ENCODE results near the gene ITCH. TPM values are rescaled to one million over a fixed set of nuclear protein-coding genes. Genes with fewer than 3 reads are reported as not detected.

Gene ITCH
- total RNA-seq, 2 experiments from 2014 or later = 26.1 to 36.8 TPM

DNA sequence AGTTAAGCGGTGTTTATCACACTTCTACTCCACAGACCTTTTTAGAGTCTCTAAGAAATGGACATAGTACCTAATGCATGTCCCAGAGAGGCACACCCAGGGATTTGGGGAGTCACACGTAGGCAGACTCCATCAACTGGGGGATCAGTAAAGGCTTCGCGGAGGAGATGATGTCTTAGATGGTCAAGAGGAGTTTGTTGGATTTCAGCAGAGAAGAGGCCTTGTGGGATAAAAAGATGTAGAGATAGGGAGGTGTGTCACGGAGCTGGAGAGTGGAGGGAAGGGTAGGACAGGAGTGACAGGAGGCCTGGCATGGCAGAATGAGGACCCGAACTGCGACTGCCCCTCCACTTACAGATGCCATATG lies 162.3 kb downstream of the ITCH start:
- no TSS peak for BruUV-seq (replicated peaks)
- H4K20me1 ChIP-seq (ENCODE audit: insufficient read depth, low read length) = peaks cover 6% of the 10 kb centered on the region; the same call in 1 of the 2 replicates
- POLR2A ChIA-PET = no interaction called here

DNA sequence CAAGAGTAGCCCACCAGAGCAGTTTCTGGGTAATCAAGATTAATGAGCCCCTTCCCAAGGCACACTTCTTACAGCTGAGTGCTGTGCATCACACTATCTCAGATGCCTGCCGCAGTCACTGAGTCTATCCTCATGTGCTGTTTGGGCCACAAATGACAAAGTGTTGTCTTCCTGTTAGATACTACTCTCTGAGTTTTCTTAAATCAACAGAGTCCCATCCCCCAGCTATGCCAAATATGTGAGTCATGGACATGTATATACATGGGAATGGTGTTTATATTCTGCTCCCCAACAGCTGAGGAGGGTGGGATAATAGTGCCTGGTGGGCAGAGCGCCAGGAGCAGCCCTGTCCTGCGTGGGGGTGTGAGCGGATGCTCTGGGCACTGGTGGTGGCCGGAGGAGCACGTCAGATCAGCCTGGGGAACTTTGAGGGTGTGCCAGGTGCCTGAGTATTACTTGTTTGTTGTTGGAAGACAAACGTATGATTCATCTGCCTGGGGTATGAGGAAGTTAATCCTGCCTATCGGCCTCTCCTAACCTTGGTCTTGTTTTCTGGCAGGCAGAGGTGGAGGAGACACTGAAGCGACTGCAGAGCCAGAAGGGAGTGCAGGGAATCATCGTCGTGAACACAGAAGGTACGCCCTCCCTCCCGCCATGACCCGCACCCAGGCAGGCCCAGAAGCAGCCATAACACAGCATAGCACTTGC lies 162.8 kb downstream of the ITCH start:
- Histone ChIP-seq H4K20me1 (ENCODE audit: insufficient read depth, low read length) (peaks cover 6% of the 10 kb centered on the region; the same call in 1 of the 2 replicates), H3K36me3 (ENCODE audit: insufficient read depth, low read length) (peaks cover 37% of the 10 kb centered on the region), H3K9me2 (ENCODE audit: insufficient read depth, low read length) (no peaks in the 10 kb centered on the region), H3K79me2 (ENCODE audit: insufficient read depth, low read depth, low read length) (no peaks in the 10 kb centered on the region), H3K4me3 (ENCODE audit: low read depth, low read length, poor library complexity, severe bottlenecking) (no peak overlapping the region), H3K9me3 (ENCODE audit: low read length) (no peaks in the 10 kb centered on the region), H3K27ac (ENCODE audit: low read depth, low read length, poor library complexity, severe bottlenecking) (no peak overlapping the region), H2AFZ (ENCODE audit: low read length) (no peak overlapping the region), H3K4me2 (ENCODE audit: low read length) (no peak overlapping the region), H3K4me1 (ENCODE audit: insufficient read depth, low read length, poor library complexity, severe bottlenecking) (peaks cover 6% of the 10 kb centered on the region)
- ChIA-PET POLR2A (no interaction called here), CTCF (ENCODE audit: unreplicated experiment) (no interaction called here)
- intact Hi-C loops (cut with micrococcal nuclease; ENCODE audit: unreplicated experiment) = no loop called here
- no peak for DNase-seq (ENCODE audit: low spot score)
- BruUV-seq (replicated peaks) = no TSS peak
- TF ChIP-seq EZH2phosphoT487 (IDR thresholded peaks at IDR 0.05; ENCODE audit: borderline replicate concordance, low read depth, low read length) = no peak
- TF ChIP-seq, protein P1, sequence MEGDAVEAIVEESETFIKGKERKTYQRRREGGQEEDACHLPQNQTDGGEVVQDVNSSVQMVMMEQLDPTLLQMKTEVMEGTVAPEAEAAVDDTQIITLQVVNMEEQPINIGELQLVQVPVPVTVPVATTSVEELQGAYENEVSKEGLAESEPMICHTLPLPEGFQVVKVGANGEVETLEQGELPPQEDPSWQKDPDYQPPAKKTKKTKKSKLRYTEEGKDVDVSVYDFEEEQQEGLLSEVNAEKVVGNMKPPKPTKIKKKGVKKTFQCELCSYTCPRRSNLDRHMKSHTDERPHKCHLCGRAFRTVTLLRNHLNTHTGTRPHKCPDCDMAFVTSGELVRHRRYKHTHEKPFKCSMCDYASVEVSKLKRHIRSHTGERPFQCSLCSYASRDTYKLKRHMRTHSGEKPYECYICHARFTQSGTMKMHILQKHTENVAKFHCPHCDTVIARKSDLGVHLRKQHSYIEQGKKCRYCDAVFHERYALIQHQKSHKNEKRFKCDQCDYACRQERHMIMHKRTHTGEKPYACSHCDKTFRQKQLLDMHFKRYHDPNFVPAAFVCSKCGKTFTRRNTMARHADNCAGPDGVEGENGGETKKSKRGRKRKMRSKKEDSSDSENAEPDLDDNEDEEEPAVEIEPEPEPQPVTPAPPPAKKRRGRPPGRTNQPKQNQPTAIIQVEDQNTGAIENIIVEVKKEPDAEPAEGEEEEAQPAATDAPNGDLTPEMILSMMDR (conservative IDR thresholded peaks at IDR 0.05; ENCODE audit: low read length) = no peak

More for the DNA sequence above, 162.3 kb downstream of the ITCH start:
- Histone ChIP-seq H3K4me2 (ENCODE audit: low read length) (no peak overlapping the region), H3K27ac (ENCODE audit: low read depth, low read length, poor library complexity, severe bottlenecking) (no peak overlapping the region), H3K4me3 (ENCODE audit: low read depth, low read length, poor library complexity, severe bottlenecking) (no peak overlapping the region), H3K79me2 (ENCODE audit: insufficient read depth, low read depth, low read length) (no peaks in the 10 kb centered on the region), H3K36me3 (ENCODE audit: insufficient read depth, low read length) (peaks cover 34% of the 10 kb centered on the region), H3K4me1 (ENCODE audit: insufficient read depth, low read length, poor library complexity, severe bottlenecking) (peaks cover 6% of the 10 kb centered on the region), H2AFZ (ENCODE audit: low read length) (no peak overlapping the region), H3K9me3 (ENCODE audit: low read length) (no peaks in the 10 kb centered on the region), H3K9me2 (ENCODE audit: insufficient read depth, low read length) (no peaks in the 10 kb centered on the region)
- CTCF ChIA-PET (ENCODE audit: unreplicated experiment) = interaction anchor here (1.0 kb wide), 1 partner anchor 9 kb away, joined by 3 read pairs; the partner anchor contains the start of gene DYNLRB1
- intact Hi-C loops (cut with micrococcal nuclease; ENCODE audit: unreplicated experiment) = no loop called here
- DNase-seq (ENCODE audit: low spot score) = no peak
- TF ChIP-seq, protein P1 (conservative IDR thresholded peaks at IDR 0.05; ENCODE audit: low read length) = no peak
- TF ChIP-seq EZH2phosphoT487 (IDR thresholded peaks at IDR 0.05; ENCODE audit: borderline replicate concordance, low read depth, low read length) = no peak

DNA sequence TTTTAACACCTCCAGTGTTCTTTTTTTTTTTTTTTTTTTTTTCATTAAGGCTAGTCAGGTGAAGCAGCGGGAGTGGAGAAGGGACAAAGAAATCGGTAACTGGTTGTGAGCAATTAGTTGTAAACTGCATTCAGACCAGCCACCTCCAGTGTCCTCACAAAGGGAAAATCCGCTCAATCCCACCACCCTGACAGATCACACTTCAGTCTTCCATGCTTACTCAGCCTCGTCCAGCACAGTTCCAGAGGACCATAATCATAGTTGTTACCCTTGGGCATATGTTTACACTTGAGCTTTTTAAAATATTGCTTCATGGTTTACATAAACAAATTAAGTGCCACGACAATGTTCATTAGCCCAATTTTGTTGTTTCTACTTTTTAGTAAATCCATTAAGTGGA lies 163.4 kb downstream of the ITCH start:
- Histone ChIP-seq H3K4me1 (ENCODE audit: insufficient read depth, low read length, poor library complexity, severe bottlenecking) (peaks cover 6% of the 10 kb centered on the region), H3K79me2 (ENCODE audit: insufficient read depth, low read depth, low read length) (no peaks in the 10 kb centered on the region), H2AFZ (ENCODE audit: low read length) (no peak overlapping the region), H3K9me3 (ENCODE audit: low read length) (no peaks in the 10 kb centered on the region), H3K4me3 (ENCODE audit: low read depth, low read length, poor library complexity, severe bottlenecking) (no peak overlapping the region), H3K27ac (ENCODE audit: low read depth, low read length, poor library complexity, severe bottlenecking) (no peak overlapping the region), H3K4me2 (ENCODE audit: low read length) (no peak overlapping the region), H3K36me3 (ENCODE audit: insufficient read depth, low read length) (peaks cover 37% of the 10 kb centered on the region), H4K20me1 (ENCODE audit: insufficient read depth, low read length) (peaks cover 6% of the 10 kb centered on the region; the same call in 1 of the 2 replicates), H3K9me2 (ENCODE audit: insufficient read depth, low read length) (no peaks in the 10 kb centered on the region)
- no peak for DNase-seq (ENCODE audit: low spot score)
- intact Hi-C loops (cut with micrococcal nuclease; ENCODE audit: unreplicated experiment) = no loop called here
- POLR2A ChIA-PET = interaction anchor here (0.7 kb wide), 1 partner anchor 59 kb away, joined by 3 read pairs; no protein-coding TSS in a partner anchor
- TF ChIP-seq, protein P1 (conservative IDR thresholded peaks at IDR 0.05; ENCODE audit: low read length) = no peak
- no peak for TF ChIP-seq EZH2phosphoT487 (IDR thresholded peaks at IDR 0.05; ENCODE audit: borderline replicate concordance, low read depth, low read length)
- CTCF ChIA-PET (ENCODE audit: unreplicated experiment) = no interaction called here
- no TSS peak for BruUV-seq (replicated peaks)
